K562 (cell line): ENCODE results near the gene BCL6B. TPM values are rescaled to one million over a fixed set of nuclear protein-coding genes. Genes with fewer than 3 reads are reported as not detected.

Experiments
- ATF7 ChIP-seq: fragments of 450-650 bp; IDR thresholded peaks from 2 replicates; pipeline ENCODE4 v1.7.1; 2014; ENCODE audit warnings: mild to moderate bottlenecking, moderate library complexity
- ESRRA ChIP-seq: fragments of 450-650 bp; IDR thresholded peaks from 2 replicates; pipeline ENCODE4 v1.6.1; 2014; ENCODE audit warnings: low read depth, mild to moderate bottlenecking, moderate library complexity, borderline replicate concordance
- ETV1 ChIP-seq: fragments of 450-650 bp; conservative IDR thresholded peaks from 2 replicates; pipeline ENCODE4 v1.6.1; 2016; ENCODE audit warnings: missing genetic modification characterization, control low read depth, low read depth, missing compliant biosample characterization
- EWSR1 ChIP-seq: fragments of 450-650 bp; IDR thresholded peaks from 2 replicates; pipeline ENCODE4 v1.6.1; 2018; ENCODE audit warnings: borderline replicate concordance, mild to moderate bottlenecking, low read depth, moderate library complexity; ENCODE audit not compliant: partially characterized antibody
- HNRNPLL ChIP-seq: fragments of 200-400 bp; formaldehyde crosslinking; IDR thresholded peaks from 2 replicates; pipeline ENCODE4 v1.6.1; 2017; ENCODE audit warnings: low read length, low read depth, mild to moderate bottlenecking; ENCODE audit not compliant: poor library complexity, severe bottlenecking
- NR2C1 ChIP-seq, 2 experiments: fragments of 450-650 bp; IDR thresholded peaks; 2 replicates each; pipeline ENCODE4 v1.6.1; 2017; ENCODE audit warnings: mild to moderate bottlenecking in 2 of 2, antibody characterized with exemption in 1 of 2, inconsistent platforms in 1 of 2, missing compliant biosample characterization in 1 of 2, missing genetic modification characterization in 1 of 2
- NRF1 ChIP-seq, 2 experiments: fragments of 450-650 bp; IDR thresholded peaks in 1 of 2; conservative IDR thresholded peaks in 1 of 2; 2 replicates each; pipeline ENCODE4 v1.6.1; 2014; ENCODE audit warnings: mild to moderate bottlenecking in 2 of 2
- SAFB ChIP-seq: fragments of 200-400 bp; formaldehyde crosslinking; IDR thresholded peaks from 2 replicates; pipeline ENCODE4 v1.6.1; 2017; ENCODE audit warnings: low read depth, low read length, borderline replicate concordance
- TAF1 ChIP-seq: IDR thresholded peaks from 2 replicates; pipeline ENCODE4 v1.6.1; 2011; ENCODE audit warnings: mild to moderate bottlenecking, low read length, moderate library complexity; ENCODE audit not compliant: insufficient read depth, control insufficient read depth, severe bottlenecking; ENCODE audit errors: extremely low read depth
- TCF7 ChIP-seq: sonication (generic); IDR thresholded peaks from 2 replicates; pipeline ENCODE4 v1.6.1; 2016; ENCODE audit warnings: antibody characterized with exemption, borderline replicate concordance
- ZFX ChIP-seq: sonication (generic); formaldehyde crosslinking; IDR thresholded peaks from 2 replicates; pipeline ENCODE4 v1.8.0; 2022; ENCODE audit warnings: mild to moderate bottlenecking, missing genetic modification reagents, moderate library complexity
- polyA plus RNA-seq, 8 experiments: library from polyadenylated mRNA; depleted of rRNA in 4 of 8; stranded (reverse) in 5 of 8; unstranded in 3 of 8; fragments of >200 nt; fragmentation: Nextera tagmentation in 2 of 8; fragmentation: Illumina TruSeq in 1 of 8; extraction: Ambion mirVana in 2 of 8; extraction: Trizol in 1 of 8; gene quantifications; 2 replicates each; pipeline versions ENCODE4 v1.2.1 to v1.2.3, GENCODE V29; 2011 to 2014; ENCODE audit warnings: inconsistent platforms in 1 of 8, missing spikeins in 1 of 8
- total RNA-seq, 7 experiments: library from RNA; depleted of rRNA in 6 of 7; stranded (reverse); fragments of >200 nt in 6 of 7; fragmentation: Illumina TruSeq in 2 of 7; extraction: Trizol in 2 of 7; gene quantifications; 2 replicates each; pipeline versions ENCODE4 v1.2.1 to v1.2.3, GENCODE V29; 2011 to 2021; ENCODE audit warnings: low replicate concordance in 1 of 7

Gene BCL6B
- total and polyA plus RNA-seq, 9 of the 15 experiments (the other 6 are each of a cell fraction or from before 2014, with no cell fraction given) = 0.89 to 5.0 (median 3.6) TPM

GRCh38 chr17:7016886-7017826, 5.7 kb upstream of the BCL6B start (continued):
- TF ChIP-seq ETV1 (tag) (no peak), NRF1 (conservative IDR thresholded peaks at IDR 0.05 in 1 of 2, IDR thresholded peaks at IDR 0.05 in 1 of 2) (0 out of 4 replicates have a peak, but pooled peaks of 1 of the 2 experiments have one; percentile 14), ESRRA (peak; percentile 81), TCF7 (no peak), ATF7 (0 out of 2 replicates have a peak, but pooled peaks have one; percentile 25), NR2C1 (IDR thresholded peaks at IDR 0.05) (peak; percentile 84), NR2C1 (tag; IDR thresholded peaks at IDR 0.05) (peak; percentile 79), TAF1 (peak; percentile 21), EWSR1 (no peak), ZFX (peak; percentile 62), HNRNPLL (no peak), SAFB (no peak)
- TF ChIP-seq, all 486 proteins: peak for 10
